ENCODE data around the gene GNG14.

Gene GNG14

GRCh38 chr19:12727745-12728433 is 40.1 kb downstream of the GNG14 start:
- DNase-seq, result no peak

- DNase-seq, result no peak
Observed at GRCh38 chr19:12730064-12730463, 42.3 kb downstream of the GNG14 start.

- no peak for DNase-seq
Observed at GRCh38 chr19:12731337-12731736, 43.5 kb downstream of the GNG14 start.

GRCh38 chr19:12733369-12734214 is 45.8 kb downstream of the GNG14 start:
- DNase-seq, result peak in 1 of 2 experiments; percentile 33

- peak; percentile 99 to 100 for DNase-seq
Observed at GRCh38 chr19:12736995-12737834, 49.4 kb downstream of the GNG14 start, which contains the start of gene GET3. Gene GET3, plus strand, starts transcription at chr19:12737497. Its CDS starts 9 bp downstream, at chr19:12737506.

GRCh38 chr19:12737835-12738351 is 50.1 kb downstream of the GNG14 start:
- DNase-seq, result no peak

Measured in SHP77 (cell line).